Smooth muscle cell (in vitro differentiated cells): ENCODE data around the gene MIA2. TPM values are rescaled to one million over a fixed set of nuclear protein-coding genes. Genes with fewer than 3 reads are reported as not detected.

Experiments used
- DNase-seq: peaks from one replicate; lab custom pipeline; 2025; ENCODE audit not compliant: unreplicated experiment; lab: John Stamatoyannopoulos, UW
- H2AFZ ChIP-seq: fragments of 200-600 bp; sonication (generic); 2 replicates; pipeline ENCODE4 v1.6.0; 2016; ENCODE audit warnings: antibody characterized with exemption, low read depth, mild to moderate bottlenecking
- H3F3A ChIP-seq: fragments of 200-600 bp; sonication (generic); 2 replicates; pipeline ENCODE4 v1.6.0; 2017; ENCODE audit warnings: antibody characterized with exemption, low read depth
- H3K27ac ChIP-seq: fragments of 200-600 bp; sonication (generic); 2 replicates; pipeline ENCODE4 v1.5.1; 2016; ENCODE audit warnings: low read depth, mild to moderate bottlenecking
- H3K27me3 ChIP-seq: fragments of 200-600 bp; sonication (generic); 2 replicates; pipeline ENCODE4 v1.6.1; 2016; ENCODE audit warnings: low read depth, mild to moderate bottlenecking
- H3K36me3 ChIP-seq: fragments of 200-600 bp; sonication (generic); 2 replicates; pipeline ENCODE4 v1.5.1; 2016; ENCODE audit warnings: low read depth
- H3K4me1 ChIP-seq: fragments of 200-600 bp; sonication (generic); 2 replicates; pipeline ENCODE4 v1.5.1; 2016; ENCODE audit warnings: low read depth
- H3K4me2 ChIP-seq: fragments of 200-600 bp; sonication (generic); 2 replicates; pipeline ENCODE4 v1.6.0; 2016; ENCODE audit warnings: mild to moderate bottlenecking
- H3K4me3 ChIP-seq: fragments of 200-600 bp; sonication (generic); 2 replicates; pipeline ENCODE4 v1.5.1; 2016; ENCODE audit warnings: mild to moderate bottlenecking
- H3K79me2 ChIP-seq: fragments of 200-600 bp; sonication (generic); 2 replicates; pipeline ENCODE4 v1.6.0; 2016; ENCODE audit warnings: low read depth, mild to moderate bottlenecking
- H3K9ac ChIP-seq: fragments of 200-600 bp; sonication (generic); 2 replicates; pipeline ENCODE4 v1.6.0; 2016; ENCODE audit warnings: low read depth
- H3K9me3 ChIP-seq: fragments of 200-600 bp; sonication (generic); replicated peaks from 2 replicates; pipeline ENCODE4 v1.5.1; 2016; ENCODE audit warnings: low read depth
- H4K20me1 ChIP-seq: fragments of 200-600 bp; sonication (generic); 2 replicates; pipeline ENCODE4 v1.6.0; 2016; ENCODE audit warnings: low read depth
- WGBS: methylation state at CpG from one replicate; pipeline ENCODE4 v1.1.7; 2016; ENCODE audit warnings: low lambda C conversion rate; 5-methylcytosine and 5-hydroxymethylcytosine counted together
- polyA plus RNA-seq: library from polyadenylated mRNA; unstranded; fragments of >200 nt; fragmentation: Nextera tagmentation; extraction: Ambion mirVana; gene quantifications from 2 replicates; pipeline ENCODE4 v1.2.1, GENCODE V29; 2016
- total RNA-seq: library from RNA; depleted of rRNA; stranded (reverse); fragments of >200 nt; gene quantifications from 2 replicates; pipeline ENCODE4 v1.2.3, GENCODE V29; 2014
- TF ChIP-seq, protein P1 (sequence below): fragments of 200-600 bp; sonication (generic); IDR thresholded peaks from 2 replicates; pipeline ENCODE4 v1.5.1; 2017; ENCODE audit warnings: borderline replicate concordance, mild to moderate bottlenecking, antibody characterized with exemption; ENCODE audit not compliant: insufficient read depth, poor library complexity, severe bottlenecking

The MIA2 gene
- total and polyA plus RNA-seq, 2 experiments from 2014 or later = 14.6 to 18.6 TPM

DNA sequence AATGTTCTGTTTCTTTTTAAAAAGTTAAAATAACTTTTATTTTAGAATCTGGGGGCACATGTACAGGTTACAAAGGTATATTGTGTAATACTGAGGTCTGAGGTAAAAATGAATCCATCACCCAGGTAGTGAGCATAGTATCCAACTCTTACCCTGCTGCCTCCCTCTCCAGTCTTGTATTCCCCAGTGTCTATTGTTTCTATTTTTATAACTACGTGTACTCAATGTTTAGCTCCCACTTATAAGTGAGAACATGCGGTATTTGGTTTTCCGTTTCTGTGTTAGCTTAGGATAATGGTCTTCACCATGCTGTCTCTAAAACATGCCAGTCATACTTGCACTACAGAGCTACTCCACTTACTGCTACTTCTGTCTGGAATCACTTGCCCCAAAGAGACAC is 190.1 kb downstream of the MIA2 start:
- H4K20me1 ChIP-seq = peaks cover 67% of the 10 kb centered on the region
- TF ChIP-seq, protein P1, sequence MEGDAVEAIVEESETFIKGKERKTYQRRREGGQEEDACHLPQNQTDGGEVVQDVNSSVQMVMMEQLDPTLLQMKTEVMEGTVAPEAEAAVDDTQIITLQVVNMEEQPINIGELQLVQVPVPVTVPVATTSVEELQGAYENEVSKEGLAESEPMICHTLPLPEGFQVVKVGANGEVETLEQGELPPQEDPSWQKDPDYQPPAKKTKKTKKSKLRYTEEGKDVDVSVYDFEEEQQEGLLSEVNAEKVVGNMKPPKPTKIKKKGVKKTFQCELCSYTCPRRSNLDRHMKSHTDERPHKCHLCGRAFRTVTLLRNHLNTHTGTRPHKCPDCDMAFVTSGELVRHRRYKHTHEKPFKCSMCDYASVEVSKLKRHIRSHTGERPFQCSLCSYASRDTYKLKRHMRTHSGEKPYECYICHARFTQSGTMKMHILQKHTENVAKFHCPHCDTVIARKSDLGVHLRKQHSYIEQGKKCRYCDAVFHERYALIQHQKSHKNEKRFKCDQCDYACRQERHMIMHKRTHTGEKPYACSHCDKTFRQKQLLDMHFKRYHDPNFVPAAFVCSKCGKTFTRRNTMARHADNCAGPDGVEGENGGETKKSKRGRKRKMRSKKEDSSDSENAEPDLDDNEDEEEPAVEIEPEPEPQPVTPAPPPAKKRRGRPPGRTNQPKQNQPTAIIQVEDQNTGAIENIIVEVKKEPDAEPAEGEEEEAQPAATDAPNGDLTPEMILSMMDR = no peak
- no peak overlapping the region for H2AFZ ChIP-seq
- no peaks in the 10 kb centered on the region for H3K9me3 ChIP-seq
- H3K4me3 ChIP-seq = no peak overlapping the region
- DNase-seq = no peak
- H3K27me3 ChIP-seq = no peaks in the 10 kb centered on the region
- H3K9ac ChIP-seq = no peak overlapping the region
- H3F3A ChIP-seq = no peaks in the 10 kb centered on the region
- H3K4me2 ChIP-seq = no peak overlapping the region
- no peak overlapping the region for H3K27ac ChIP-seq
- H3K36me3 ChIP-seq = no peaks in the 10 kb centered on the region
- peaks cover 73% of the 10 kb centered on the region for H3K79me2 ChIP-seq
- no peaks in the 10 kb centered on the region for H3K4me1 ChIP-seq
- WGBS = 96% methylated on average over 3 of the region's 3 CpGs

DNA sequence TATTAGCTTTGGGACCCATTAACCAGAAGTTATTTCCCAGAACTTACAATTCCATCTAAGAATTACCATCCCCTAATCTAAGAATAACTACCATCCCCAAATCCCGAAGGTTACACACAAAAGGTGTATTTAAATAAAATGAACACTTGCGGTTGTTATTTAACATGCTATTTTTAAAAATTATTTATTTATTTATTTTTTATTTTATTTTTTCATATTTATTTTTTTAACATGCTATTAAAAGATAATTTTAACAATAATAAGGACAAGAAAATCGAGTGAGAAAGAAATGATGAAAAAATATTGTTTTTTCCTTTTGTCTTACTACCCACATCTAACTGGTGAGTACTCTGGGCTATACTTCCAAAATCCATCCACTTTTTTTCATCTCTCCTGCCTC is 192.2 kb downstream of the MIA2 start:
- Histone ChIP-seq H3K27ac (no peak overlapping the region), H3K79me2 (peaks cover 92% of the 10 kb centered on the region), H3K9me3 (no peaks in the 10 kb centered on the region), H2AFZ (no peak overlapping the region), H4K20me1 (peaks cover 86% of the 10 kb centered on the region), H3K27me3 (no peaks in the 10 kb centered on the region), H3F3A (no peaks in the 10 kb centered on the region), H3K4me3 (no peak overlapping the region), H3K9ac (no peak overlapping the region), H3K4me1 (peaks cover 16% of the 10 kb centered on the region), H3K4me2 (no peak overlapping the region), H3K36me3 (no peaks in the 10 kb centered on the region)
- TF ChIP-seq, protein P1 = no peak
- 92% methylated on average over 3 of the region's 3 CpGs for WGBS
- DNase-seq = no peak

DNA sequence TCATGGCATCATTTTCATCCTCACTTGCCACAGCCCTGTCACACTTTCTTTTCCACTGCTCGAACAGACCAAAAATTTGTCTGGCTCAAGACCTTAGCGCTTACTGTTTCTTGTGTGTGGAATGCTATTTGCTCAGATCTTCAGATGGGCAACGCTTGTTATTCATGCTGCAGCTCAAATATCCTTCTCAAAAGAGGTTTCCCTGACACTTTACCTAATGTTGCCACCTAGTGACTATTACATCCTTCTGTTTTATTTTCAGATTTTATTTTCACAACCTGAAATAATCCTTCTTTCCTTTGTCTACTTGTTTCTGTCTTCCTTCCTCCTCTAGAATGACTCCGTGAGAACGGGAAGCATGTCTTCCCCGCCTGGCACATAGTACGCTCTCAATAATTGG is 192.9 kb downstream of the MIA2 start:
- Histone ChIP-seq H3K27ac (no peak overlapping the region), H3K4me3 (no peak overlapping the region), H3K27me3 (no peaks in the 10 kb centered on the region), H2AFZ (no peak overlapping the region), H4K20me1 (peaks cover 88% of the 10 kb centered on the region), H3F3A (no peaks in the 10 kb centered on the region), H3K79me2 (peaks cover 92% of the 10 kb centered on the region), H3K4me1 (peaks cover 18% of the 10 kb centered on the region), H3K9ac (no peak overlapping the region), H3K9me3 (no peaks in the 10 kb centered on the region), H3K4me2 (no peak overlapping the region), H3K36me3 (no peaks in the 10 kb centered on the region)
- no peak for DNase-seq
- WGBS = 66% methylated on average over 7 of the region's 7 CpGs
- TF ChIP-seq, protein P1 = no peak

DNA sequence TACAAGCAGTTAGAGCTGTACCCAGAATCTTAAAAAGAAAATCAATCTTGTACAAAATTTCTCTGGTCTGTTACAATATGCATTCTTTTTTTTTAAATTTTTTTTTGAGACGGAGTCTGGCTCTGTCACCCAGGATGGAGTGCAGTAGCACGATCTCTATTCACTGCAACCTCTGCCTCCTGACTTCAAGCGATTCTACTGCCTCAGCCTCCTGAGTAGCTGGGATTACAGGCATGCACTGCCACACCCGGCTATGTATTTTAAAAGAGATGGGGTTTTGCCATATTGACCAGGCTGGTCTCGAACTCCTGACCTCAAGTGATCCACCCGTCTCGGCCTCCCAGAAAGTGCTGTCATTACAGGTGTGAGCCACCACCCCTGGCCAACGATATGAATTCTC is 194.4 kb downstream of the MIA2 start:
- Histone ChIP-seq H4K20me1 (peaks cover 78% of the 10 kb centered on the region), H3K27ac (no peak overlapping the region), H3K4me1 (peaks cover 18% of the 10 kb centered on the region), H3K79me2 (peaks cover 83% of the 10 kb centered on the region), H3F3A (no peaks in the 10 kb centered on the region), H3K27me3 (no peaks in the 10 kb centered on the region), H3K9ac (no peak overlapping the region), H3K4me2 (no peak overlapping the region), H3K9me3 (no peaks in the 10 kb centered on the region), H3K36me3 (no peaks in the 10 kb centered on the region), H2AFZ (no peak overlapping the region), H3K4me3 (no peak overlapping the region)
- 94% methylated on average over 8 of the region's 8 CpGs for WGBS
- TF ChIP-seq, protein P1 = no peak
- DNase-seq = no peak
